HPDE6-E6E7 (cell line): ENCODE measurements around the gene COMT.

Experiments used
- DNase-seq: peaks from one replicate; pipeline ENCODE4 v3.0.0; 2011; ENCODE audit warnings: missing footprints; ENCODE audit errors: extremely low spot score

The COMT gene

DNA sequence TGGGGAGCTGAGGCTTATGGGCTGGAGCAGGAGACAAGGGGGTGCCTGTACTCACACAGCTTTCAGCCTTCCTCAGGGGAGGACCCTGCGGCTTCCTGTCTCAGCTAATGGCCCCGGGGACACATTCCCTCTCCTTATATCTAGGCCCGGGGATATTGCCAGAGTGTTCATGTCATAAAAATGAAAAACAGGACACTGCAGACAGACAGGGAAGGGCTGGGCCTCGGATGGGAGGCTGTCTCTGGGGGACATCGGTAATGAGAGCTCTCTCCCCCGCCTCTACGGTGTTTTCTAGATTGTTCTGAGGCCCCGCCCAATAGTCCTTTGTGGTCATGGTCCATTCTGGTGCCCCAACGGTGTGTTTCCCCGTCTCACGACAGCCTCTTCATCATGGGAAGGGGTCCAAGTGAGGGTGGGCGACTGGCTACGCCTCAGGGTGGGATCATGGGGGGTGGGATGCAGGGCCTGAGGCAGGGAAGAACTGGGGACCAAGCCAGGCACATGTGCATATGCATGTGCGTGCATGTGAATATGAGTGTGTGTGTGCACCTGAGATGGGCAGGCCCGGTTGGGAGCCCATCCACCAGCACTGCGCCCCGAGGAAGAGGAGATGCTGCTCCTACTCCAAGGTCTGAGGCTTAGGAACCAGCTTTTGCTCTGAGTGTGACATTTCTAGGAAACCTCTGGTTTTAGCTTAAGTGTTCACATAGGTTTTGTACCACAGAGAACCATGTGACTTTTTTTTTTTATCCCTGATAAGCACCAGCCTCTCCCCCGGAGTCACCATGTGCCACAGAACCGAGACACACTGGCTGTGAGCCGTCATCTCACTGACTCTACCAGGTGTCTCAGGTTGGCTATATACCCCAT, 69.8 kb downstream of the COMT start:
- no peak for DNase-seq

DNA sequence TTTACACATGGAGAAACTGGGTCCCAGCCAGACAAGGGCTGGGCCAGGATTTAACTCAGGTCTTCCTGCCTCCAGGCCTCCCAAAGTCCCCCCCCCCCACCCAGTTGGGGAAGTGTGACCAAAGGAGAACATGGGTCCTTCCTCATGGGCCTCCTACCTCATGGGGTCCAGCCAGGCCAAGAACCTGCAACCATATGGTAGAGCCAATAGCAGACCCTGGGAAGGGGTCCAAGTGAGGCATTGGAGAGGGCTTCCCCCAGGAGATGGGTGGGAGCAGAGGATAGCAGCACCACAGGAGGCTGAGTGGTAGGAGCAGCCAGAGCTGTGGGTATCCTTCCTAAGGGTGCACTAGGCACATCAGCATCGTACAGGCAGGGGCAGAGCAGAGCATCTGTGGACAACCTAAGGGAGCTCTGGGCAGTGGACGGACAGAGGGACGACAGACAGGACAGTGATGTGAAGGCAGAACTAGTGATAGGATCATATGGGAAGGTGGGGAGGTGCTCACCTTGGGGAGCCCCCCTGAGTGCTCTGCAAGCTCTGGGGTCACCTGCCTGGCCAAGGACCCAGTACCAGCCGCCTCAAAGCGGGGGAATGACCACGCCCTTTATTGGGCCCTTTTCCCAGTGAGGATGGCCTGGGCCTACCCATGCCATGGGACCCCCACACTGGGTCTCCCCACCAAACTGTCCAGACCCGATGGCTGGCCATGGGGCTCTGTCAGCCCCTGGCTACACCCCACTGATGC, 70.6 kb downstream of the COMT start:
- DNase-seq: no peak

DNA sequence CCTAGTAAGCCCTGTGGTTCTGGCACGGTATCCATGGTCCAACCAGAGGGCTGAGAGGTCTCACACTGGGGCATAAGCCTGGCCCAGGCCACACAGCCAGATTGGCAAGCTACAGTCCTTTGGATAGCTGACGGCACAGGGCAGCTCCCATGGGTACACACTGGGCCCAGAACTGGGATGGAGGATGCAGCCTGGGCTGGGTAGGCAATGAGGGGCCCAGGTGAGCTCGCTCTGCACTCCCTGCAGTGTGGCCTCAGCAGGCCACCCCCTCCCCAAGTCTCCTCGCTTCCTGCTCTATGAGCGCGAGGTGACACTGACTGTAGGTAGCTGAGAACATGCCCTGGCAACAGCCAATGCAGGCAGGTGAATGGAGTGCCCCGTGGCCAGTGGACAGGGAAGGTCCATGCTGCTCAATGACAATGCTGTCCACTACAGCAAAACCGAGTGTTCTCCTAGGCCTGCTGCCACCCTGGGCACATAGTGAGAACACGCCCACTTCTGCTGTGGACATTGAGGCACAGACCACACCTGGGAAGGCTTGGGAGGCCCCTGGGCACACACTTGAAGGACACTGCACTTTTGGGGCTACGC, 71.3 kb downstream of the COMT start:
- DNase-seq: no peak

DNA sequence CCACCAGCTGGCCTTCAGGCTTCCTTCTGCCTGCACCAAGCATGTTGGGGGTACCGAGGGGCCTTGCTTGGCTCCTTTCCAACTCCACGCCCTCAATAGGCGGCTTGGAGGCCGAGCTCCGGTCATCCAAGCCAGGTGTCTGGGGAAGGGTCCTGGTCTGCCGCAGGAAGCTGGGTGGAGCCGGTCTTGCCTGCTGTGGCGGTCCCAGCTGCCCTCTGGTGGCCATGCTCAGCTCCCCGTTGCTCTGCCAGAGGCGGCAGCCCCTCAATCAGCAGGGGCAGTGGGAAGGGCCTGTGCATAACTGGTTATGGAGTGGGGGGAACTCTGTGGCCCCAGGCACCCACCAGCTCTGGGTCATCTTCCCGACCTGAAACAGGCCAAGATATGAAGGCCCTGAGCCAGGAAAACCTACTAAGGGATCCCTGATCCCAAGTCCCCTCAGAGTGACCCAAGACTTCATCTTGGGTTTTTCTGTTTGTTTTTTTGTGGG, 71.9 kb downstream of the COMT start:
- no peak for DNase-seq

DNA sequence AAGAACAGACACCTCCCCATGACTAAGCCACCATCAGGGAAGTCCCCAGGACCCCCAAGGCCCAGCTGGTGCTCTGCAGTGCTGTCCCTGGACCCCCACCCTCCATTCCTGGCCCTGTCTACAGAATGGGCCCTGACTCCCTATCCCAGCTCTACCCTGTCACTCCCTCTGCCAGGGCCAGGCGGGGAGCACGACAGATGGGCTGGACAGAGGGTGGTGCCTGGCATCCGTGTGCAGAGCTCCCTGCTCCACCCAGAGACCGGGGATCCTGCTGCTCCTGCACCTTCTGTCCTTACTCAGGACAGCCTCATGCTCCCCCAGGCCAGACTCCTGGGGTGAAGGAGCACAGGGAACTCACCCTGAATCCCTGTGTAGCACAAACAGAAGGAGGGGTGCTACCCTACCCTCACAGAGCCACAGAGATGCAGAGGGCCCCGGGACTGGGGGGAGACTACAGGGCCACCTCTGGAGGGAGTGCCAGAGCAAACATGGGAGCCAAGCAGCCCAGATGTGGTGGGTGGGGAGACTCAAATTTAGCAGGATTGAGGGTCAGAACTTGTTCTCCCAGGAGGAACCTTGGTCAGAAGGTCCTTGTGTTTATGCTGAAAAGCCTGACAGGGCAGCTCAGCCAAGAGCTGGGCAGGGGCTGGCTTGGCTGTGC, 73.1 kb downstream of the COMT start:
- DNase-seq: no peak

DNA sequence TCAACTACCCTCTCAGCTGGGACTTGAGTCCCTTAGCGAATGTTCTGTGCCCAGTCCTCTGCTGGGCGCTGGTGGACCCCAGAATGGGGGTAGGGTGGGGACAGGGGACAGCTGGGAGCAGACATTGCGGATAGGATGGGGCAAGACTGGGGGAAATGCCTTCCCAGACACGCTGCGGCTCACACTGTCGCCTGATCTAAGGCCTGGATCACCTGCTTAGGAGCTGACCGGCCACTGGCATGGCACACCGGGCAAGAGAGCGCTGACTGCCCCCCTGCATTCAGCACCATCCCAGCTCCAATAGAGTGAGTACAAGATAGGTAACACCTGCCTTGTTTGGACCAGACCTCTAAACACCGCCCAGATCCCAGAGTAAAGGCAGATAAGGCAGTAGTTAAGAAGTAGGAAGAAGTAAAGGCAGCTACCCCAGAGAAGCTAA, 73.6 kb downstream of the COMT start:
- no peak for DNase-seq

DNA sequence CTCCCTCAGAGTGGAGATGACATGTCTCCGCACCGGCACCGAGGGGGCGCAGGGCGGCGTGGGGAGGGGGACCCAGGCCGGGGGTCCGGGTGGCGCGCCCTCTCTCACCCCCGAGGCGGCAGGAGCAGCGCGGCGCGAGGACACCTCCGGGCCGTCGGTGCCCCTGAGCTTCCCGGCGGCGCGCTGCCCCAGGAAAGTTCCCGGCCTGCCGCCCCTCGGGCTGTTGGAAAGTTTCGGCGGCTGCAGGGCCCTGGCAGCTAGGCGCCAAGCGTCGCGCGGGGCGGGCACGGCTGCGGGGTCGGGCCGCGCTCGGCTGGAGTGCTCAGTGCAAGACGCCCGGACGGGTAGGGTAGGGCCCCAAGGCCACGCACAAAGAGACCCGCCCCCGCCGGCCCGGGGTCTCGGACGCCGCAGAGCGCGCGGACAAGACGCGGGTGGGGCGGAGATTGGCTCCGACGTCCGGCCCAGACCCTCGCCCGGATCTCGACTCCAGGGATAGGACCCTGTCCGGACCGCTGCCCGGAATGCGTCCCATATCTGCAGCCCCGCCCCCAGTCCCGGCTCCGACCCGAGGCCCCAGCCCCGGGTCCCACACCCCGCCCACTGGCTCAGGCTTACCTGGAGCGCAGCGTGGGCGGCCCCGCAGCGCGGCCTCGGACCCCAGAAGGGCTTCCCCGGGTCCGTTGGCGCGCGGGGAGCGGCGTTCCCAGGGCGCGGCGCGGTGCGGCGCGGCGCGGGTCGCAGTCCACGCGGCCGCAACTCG, 74.6 kb downstream of the COMT start:
- DNase-seq: no peak

DNA sequence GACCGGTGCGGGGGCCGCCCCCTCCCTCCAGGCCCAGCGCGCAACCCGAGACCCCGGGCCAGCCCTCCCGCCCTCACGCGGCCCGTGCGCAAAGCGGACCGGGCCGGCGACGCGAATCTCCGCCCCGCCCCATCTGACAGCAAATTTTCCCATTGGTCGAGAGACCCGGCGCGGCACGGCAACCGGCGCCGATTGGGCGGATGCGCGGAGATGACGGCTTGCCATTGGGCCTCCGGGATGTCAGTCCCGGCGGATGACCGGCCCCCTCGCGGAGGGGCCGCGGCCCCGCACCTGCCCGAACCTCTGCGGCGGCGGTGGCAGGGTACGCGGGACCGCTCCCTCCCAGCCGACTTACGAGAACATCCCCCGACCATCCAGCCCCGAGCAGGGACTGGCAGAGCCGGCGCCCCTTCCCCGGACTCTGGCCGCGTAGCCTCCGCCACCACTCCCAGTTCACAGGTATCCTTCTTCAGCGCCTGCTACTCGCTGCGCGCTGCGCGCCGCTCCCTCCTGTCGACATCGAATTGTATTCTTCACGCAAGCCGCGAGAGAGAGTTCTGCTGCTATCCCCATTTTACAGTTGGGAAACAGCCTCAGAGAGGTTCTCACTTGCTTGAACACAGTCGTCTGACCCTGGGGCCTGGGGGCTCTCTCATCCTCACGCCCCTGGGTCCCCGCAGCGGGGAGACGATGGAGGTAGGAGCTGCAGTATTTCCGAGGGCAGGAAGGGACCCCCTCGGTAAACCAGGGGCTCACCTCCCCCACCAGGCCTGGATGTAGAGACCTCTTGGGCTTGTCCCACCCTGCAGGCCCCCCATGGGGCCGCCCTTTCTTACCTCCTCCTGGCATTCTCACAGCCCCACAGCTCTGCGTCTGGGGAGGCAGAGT, 75.4 kb downstream of the COMT start, which contains the start of gene ARVCF:
TSS of gene ARVCF (minus strand) at position 90 of the 888 bp plus-strand sequence. CDS start 26,029 bp downstream, outside the sequence.
- peak; percentile 98 for DNase-seq

DNA sequence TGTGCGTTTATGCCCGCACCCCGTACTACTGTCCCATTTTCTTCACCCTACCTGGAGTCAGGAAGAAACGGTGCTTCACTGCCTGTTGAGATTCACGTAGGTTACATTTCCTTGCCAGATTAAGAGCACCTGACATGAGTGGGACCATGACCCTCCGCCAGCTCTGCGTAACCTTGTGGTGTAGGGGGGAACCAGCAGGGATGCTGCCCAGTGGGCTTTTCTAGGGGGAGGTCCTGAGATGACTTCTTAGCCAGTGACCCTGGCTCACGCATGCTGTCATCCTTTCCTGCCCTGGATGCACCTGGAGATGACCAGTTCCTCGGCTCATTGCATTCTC, 76.0 kb downstream of the COMT start:
- no peak for DNase-seq

DNA sequence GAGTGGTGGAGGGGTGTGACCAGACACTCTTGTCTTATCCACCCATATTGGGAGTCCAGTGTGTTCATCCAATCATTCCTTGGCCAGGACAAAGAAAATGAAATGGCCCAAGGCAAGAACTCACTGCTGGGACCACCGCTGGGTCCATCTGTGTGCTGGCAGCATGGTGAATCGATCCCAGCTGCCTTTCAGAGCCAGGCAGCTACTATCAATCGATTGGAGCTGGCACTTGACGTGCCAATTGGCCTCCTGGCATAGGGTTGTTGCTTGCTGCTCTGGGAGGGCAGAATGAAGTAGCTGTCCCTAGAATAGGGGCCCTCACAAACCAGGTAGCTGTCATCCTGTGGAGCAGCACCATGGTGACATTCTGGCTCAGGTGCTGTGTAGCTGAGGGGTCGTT, 76.4 kb downstream of the COMT start:
- DNase-seq: no peak
